DMS79 treated with DMSO at 0.1 percent for 48 hours (cell line): ENCODE data around the gene PPP1R15B.

Experiments
- DNase-seq: peaks from one replicate; lab custom pipeline; 2025; lab: John Stamatoyannopoulos, UW

Gene PPP1R15B

GRCh38 chr1:204420039-204421004 lies 8.7 kb upstream of the PPP1R15B start:
- peak; percentile 91 for DNase-seq

- no peak for DNase-seq
Observed at GRCh38 chr1:204419064-204419403, 7.4 kb upstream of the PPP1R15B start.

GRCh38 chr1:204418174-204419063 lies 6.8 kb upstream of the PPP1R15B start:
- DNase-seq = peak; percentile 55

GRCh38 chr1:204417074-204417997 lies 5.7 kb upstream of the PPP1R15B start:
- peak; percentile 35 for DNase-seq

- DNase-seq = no peak
Observed at GRCh38 chr1:204416589-204417073, 5.0 kb upstream of the PPP1R15B start.

GRCh38 chr1:204415351-204415750 lies 3.7 kb upstream of the PPP1R15B start:
- no peak for DNase-seq

GRCh38 chr1:204414016-204414415 lies 2.4 kb upstream of the PPP1R15B start:
- DNase-seq = no peak

GRCh38 chr1:204413170-204413535 lies 1.5 kb upstream of the PPP1R15B start:
- DNase-seq = no peak

- DNase-seq = peak; percentile 54
Observed at GRCh38 chr1:204410688-204411450, 748 bp downstream of the PPP1R15B start.

GRCh38 chr1:204409836-204410687 lies 1.6 kb downstream of the PPP1R15B start:
- no peak for DNase-seq

- no peak for DNase-seq
Observed at GRCh38 chr1:204409123-204409522, 2.5 kb downstream of the PPP1R15B start.

GRCh38 chr1:204408602-204409001 lies 3.0 kb downstream of the PPP1R15B start:
- no peak for DNase-seq

- peak; percentile 82 for DNase-seq
Observed at GRCh38 chr1:204408074-204408507, 3.5 kb downstream of the PPP1R15B start.

- no peak for DNase-seq
Observed at GRCh38 chr1:204407295-204407971, 4.2 kb downstream of the PPP1R15B start.

- DNase-seq = no peak
Observed at GRCh38 chr1:204406621-204407020, 5.0 kb downstream of the PPP1R15B start.

- no peak for DNase-seq
Observed at GRCh38 chr1:204405988-204406387, 5.6 kb downstream of the PPP1R15B start.

GRCh38 chr1:204404629-204405028 lies 7.0 kb downstream of the PPP1R15B start:
- DNase-seq = no peak

- no peak for DNase-seq
Observed at GRCh38 chr1:204402391-204402790, 9.2 kb downstream of the PPP1R15B start.

- no peak for DNase-seq
Observed at GRCh38 chr1:204401730-204402129, 9.9 kb downstream of the PPP1R15B start.
